Measurements from ENCODE around the gene PHPT1.

- TF ChIP-seq CTCF (IDR thresholded peaks at IDR 0.05; ENCODE audit: insufficient read depth, low read depth, low read length): no peak
- no peak for TF ChIP-seq EZH2 (IDR thresholded peaks at IDR 0.05; ENCODE audit: insufficient read depth, low read length)
These were observed 12.8 kb downstream of the PHPT1 start for GRCh38 chr9:136861874-136862457.

Data from astrocyte (in vitro differentiated cells and primary cell).